SU-DHL-6 (cell line): ENCODE results near the gene CAMSAP1.

Experiments used
- H2AFZ ChIP-seq: fragments of 200-600 bp; sonication (generic); 2 replicates; pipeline ENCODE4 v1.6.1; 2014; ENCODE audit warnings: low read depth, mild to moderate bottlenecking, moderate library complexity, mixed read lengths, antibody characterized with exemption, low read length; ENCODE audit not compliant: severe bottlenecking
- H3F3A ChIP-seq: fragments of 200-600 bp; shearing (Covaris generic); 2 replicates; pipeline ENCODE4 v1.6.0; 2016; ENCODE audit warnings: antibody characterized with exemption, mild to moderate bottlenecking; ENCODE audit not compliant: insufficient read depth
- H3K27ac ChIP-seq: fragments of 200-600 bp; sonication (generic); 2 replicates; pipeline ENCODE4 v1.5.1; 2016; ENCODE audit warnings: low read depth, mild to moderate bottlenecking, low read length, moderate library complexity, mixed read lengths
- H3K27me3 ChIP-seq: fragments of 200-600 bp; sonication (generic), shearing (Covaris generic); 2 replicates; pipeline ENCODE4 v1.6.0; 2014; ENCODE audit warnings: mild to moderate bottlenecking, low read length
- H3K36me3 ChIP-seq: fragments of 200-600 bp; sonication (generic); 2 replicates; pipeline ENCODE4 v1.6.1; 2014; ENCODE audit warnings: mild to moderate bottlenecking, low read length, mixed read lengths
- H3K4me2 ChIP-seq: fragments of 300-600, 200-600 bp; shearing (Covaris generic), sonication (generic); 2 replicates; pipeline ENCODE4 v1.6.0; 2014; ENCODE audit warnings: low read length, low read depth, mild to moderate bottlenecking; ENCODE audit not compliant: poor library complexity, severe bottlenecking
- H3K4me3 ChIP-seq: fragments of 200-600 bp; sonication (generic); 2 replicates; pipeline ENCODE4 v1.5.1; 2014; ENCODE audit warnings: antibody characterized with exemption, low read length, mild to moderate bottlenecking, mixed read lengths; ENCODE audit not compliant: insufficient read depth, poor library complexity, severe bottlenecking
- H3K79me2 ChIP-seq: fragments of 200-600 bp; sonication (generic); 2 replicates; pipeline ENCODE4 v1.6.1; 2014; ENCODE audit warnings: mild to moderate bottlenecking, low read length, moderate library complexity; ENCODE audit not compliant: insufficient read depth
- H3K9ac ChIP-seq: fragments of 200-600 bp; sonication (generic); 2 replicates; pipeline ENCODE4 v1.7.0; 2014; ENCODE audit warnings: mild to moderate bottlenecking, low read length
- H3K9me2 ChIP-seq: fragments of 200-600 bp; sonication (generic); replicated peaks from 2 replicates; pipeline ENCODE4 v1.6.1; 2014; ENCODE audit warnings: low read length; ENCODE audit not compliant: insufficient read depth
- H3K9me3 ChIP-seq: fragments of 200-600 bp; sonication (generic); 2 replicates; pipeline ENCODE4 v1.6.1; 2014; ENCODE audit warnings: low read length, mixed read lengths; ENCODE audit not compliant: insufficient read depth
- H4K20me1 ChIP-seq: fragments of 200-600 bp; sonication (generic); 2 replicates; pipeline ENCODE4 v1.6.1; 2014; ENCODE audit warnings: low read depth, mild to moderate bottlenecking, antibody characterized with exemption, low read length, moderate library complexity, mixed read lengths
- CTCF ChIP-seq: fragments of 200-600 bp; sonication (generic); IDR thresholded peaks from one replicate; pipeline ENCODE4 v1.5.1; 2017; ENCODE audit warnings: antibody characterized with exemption, mild to moderate bottlenecking, low read length, moderate library complexity; ENCODE audit not compliant: insufficient read depth, poor library complexity, severe bottlenecking
- EZH2phosphoT487 ChIP-seq: fragments of 200-600 bp; sonication (generic), shearing (Covaris generic); conservative IDR thresholded peaks from 2 replicates; pipeline ENCODE4 v1.6.1; 2018; ENCODE audit warnings: mild to moderate bottlenecking, antibody characterized with exemption, low read length, moderate library complexity, mixed read lengths

The CAMSAP1 gene

GRCh38 chr9:135929656-135930445 is 22.5 kb upstream of the CAMSAP1 start:
- TF ChIP-seq EZH2phosphoT487: no peak
- no peak for TF ChIP-seq CTCF

GRCh38 chr9:135928731-135929655 is 21.6 kb upstream of the CAMSAP1 start:
- no peaks in the 10 kb centered on the region for H3K9me2 ChIP-seq
- H3K4me2 ChIP-seq: no peak overlapping the region
- no peaks in the 10 kb centered on the region for H3K79me2 ChIP-seq
- H2AFZ ChIP-seq: no peak overlapping the region
- H3K27me3 ChIP-seq: no peaks in the 10 kb centered on the region
- no peaks in the 10 kb centered on the region for H3F3A ChIP-seq
- H3K4me3 ChIP-seq: no peak overlapping the region
- no peaks in the 10 kb centered on the region for H4K20me1 ChIP-seq
- no peak for TF ChIP-seq EZH2phosphoT487
- TF ChIP-seq CTCF: no peak
- no peak overlapping the region for H3K9ac ChIP-seq
- H3K36me3 ChIP-seq: no peaks in the 10 kb centered on the region
- H3K9me3 ChIP-seq: no peaks in the 10 kb centered on the region
- no peak overlapping the region for H3K27ac ChIP-seq

More at GRCh38 chr9:135929656-135930445, 22.5 kb upstream of the CAMSAP1 start:
- Histone ChIP-seq H3K9ac (no peak overlapping the region), H3K27me3 (no peaks in the 10 kb centered on the region), H3K27ac (no peak overlapping the region), H3K79me2 (no peaks in the 10 kb centered on the region), H3F3A (no peaks in the 10 kb centered on the region), H3K36me3 (no peaks in the 10 kb centered on the region), H3K9me2 (no peaks in the 10 kb centered on the region), H3K4me2 (no peak overlapping the region), H2AFZ (no peak overlapping the region), H3K4me3 (no peak overlapping the region), H3K9me3 (no peaks in the 10 kb centered on the region), H4K20me1 (no peaks in the 10 kb centered on the region)

- H3K27me3 ChIP-seq: no peaks in the 10 kb centered on the region
- H3K36me3 ChIP-seq: no peaks in the 10 kb centered on the region
- H4K20me1 ChIP-seq: no peaks in the 10 kb centered on the region
- no peak overlapping the region for H3K4me3 ChIP-seq
- H3F3A ChIP-seq: no peaks in the 10 kb centered on the region
- H2AFZ ChIP-seq: no peak overlapping the region
- TF ChIP-seq EZH2phosphoT487 (no peak), CTCF (no peak)
- no peaks in the 10 kb centered on the region for H3K79me2 ChIP-seq
- H3K9ac ChIP-seq: no peak overlapping the region
- H3K27ac ChIP-seq: no peak overlapping the region
- H3K4me2 ChIP-seq: no peak overlapping the region
- no peaks in the 10 kb centered on the region for H3K9me3 ChIP-seq
- no peaks in the 10 kb centered on the region for H3K9me2 ChIP-seq
Measured at GRCh38 chr9:135928074-135928730, 20.9 kb upstream of the CAMSAP1 start.
